Hematopoietic multipotent progenitor cell treated with erythropoietin and hydrocortisone succinate and interleukin-3 and kit ligand, for 4 days (in vitro differentiated cells): ENCODE results near the gene CCDC91.
"Not testable (repeated sequence)": the region's sequence is repeated elsewhere in the genome, so short reads cannot be mapped to it uniquely, and the experiment has no call there.

Experiments
- DNase-seq: peaks from one replicate; pipeline ENCODE4 v3.0.0-alpha.2; 2015

CCDC91 gene

DNA sequence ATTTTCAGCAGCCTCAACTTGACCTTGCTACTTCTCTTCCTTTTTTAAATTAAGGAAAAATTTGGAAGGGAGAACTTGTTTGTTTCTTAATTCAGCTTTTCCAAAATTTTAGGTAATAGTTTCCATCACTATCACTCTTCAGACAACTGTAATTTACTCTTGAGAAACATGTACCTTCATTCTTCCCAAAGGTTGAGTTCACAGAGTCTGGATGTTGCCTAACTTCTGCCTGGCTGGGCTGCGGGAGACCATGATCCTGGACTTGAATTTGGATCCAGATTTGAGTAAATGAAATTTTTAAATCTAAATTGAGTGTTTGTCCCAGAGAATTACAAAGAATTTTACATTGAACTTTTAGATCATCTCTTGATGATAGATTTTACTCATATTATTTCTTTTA lies 193.1 kb downstream of the CCDC91 start:
- no peak for DNase-seq

GRCh38 chr12:28388879-28389278 lies 198.6 kb downstream of the CCDC91 start:
- no peak for DNase-seq

DNA sequence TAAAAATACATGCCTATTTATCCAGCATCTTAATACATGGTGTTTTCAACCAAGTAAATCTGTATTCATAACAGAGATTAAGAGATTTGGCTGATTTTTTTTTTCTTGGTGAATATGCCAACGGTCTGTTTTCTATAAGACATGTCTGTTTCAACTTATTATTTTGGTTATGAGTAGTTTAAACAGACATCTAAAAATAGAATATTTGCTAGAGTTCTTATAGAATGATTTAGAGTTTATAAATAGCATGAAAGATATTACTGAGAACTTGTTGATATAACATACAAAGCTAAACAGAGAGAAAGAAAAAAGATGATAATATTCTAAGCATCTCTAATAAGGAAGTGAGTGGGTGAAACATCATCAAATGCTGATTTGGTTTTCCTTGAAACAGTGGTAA lies 199.9 kb downstream of the CCDC91 start:
- no peak for DNase-seq

DNA sequence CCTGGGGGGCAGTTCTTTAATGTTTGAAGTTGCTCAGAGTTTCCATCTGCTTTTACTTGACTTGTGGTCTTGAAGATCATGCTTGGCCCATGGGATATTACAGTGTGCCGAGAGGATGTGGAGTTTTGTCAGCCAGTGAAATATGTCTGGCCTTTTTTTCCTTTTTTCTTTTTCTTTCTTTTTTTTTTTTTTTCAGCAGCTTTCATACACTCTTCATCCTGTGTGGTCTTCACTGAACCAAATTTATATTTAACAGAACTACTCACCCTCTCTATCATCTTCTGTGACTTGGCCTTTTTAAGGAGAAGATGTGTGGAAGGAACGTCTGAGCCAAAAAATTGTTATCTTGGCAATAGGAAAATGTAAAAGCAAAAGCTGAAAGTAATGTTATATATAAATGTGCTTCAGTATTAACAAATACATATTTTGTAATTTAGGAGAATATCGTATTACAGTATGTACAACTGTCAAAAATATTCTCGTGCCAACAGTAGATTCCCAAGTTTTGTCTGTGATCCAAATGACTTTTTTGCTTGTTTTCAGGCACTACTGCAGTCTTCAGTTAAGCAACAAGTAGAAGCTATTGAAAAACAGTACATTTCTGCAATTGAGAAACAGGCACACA lies 200.6 kb downstream of the CCDC91 start:
- no peak for DNase-seq

- DNase-seq = peak; percentile 28
Measured at GRCh38 chr12:28409892-28410291, 219.6 kb downstream of the CCDC91 start.

- DNase-seq = no peak
Measured at GRCh38 chr12:28413460-28414109, 223.3 kb downstream of the CCDC91 start.

GRCh38 chr12:28415755-28416154 lies 225.5 kb downstream of the CCDC91 start:
- no peak for DNase-seq

DNA sequence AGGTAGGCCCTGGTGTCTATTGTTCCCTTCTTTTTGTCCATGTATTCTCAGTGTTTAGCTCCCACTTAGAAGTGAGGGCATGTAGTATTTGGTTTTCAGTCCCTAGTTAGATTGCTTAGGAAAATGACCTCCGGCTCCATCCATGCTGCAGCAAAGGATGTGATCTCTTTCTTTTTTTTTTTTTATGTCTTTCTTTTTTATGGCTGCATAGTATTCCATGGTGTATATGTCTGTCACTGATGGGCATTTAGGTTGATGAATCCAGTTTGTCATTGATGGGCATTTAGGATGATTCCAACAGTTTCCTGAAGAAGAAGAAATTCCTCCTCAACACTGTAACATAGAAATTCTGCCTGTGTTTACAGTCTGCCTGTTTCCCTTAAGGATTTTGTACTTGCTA lies 231.1 kb downstream of the CCDC91 start:
- no peak for DNase-seq

DNA sequence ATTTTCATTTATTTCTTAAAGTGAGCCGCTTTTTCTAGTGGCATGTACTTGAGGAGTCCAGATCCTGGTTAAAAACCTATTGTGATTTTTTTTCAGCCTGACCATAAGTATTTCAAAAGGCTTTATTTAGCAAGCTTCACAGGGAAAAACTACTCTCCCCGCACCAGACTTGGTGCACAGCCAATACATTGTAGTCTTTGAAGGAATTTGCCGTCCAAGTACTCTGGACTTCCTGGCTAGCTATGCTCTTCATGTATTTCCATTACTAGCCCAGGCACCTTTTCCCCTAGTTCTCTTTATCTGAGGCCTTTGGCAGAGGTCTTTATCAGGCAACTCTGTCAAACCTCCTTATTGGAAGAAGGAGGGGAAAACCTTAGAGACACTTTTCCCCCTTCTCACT lies 234.7 kb downstream of the CCDC91 start:
- DNase-seq = no peak

DNA sequence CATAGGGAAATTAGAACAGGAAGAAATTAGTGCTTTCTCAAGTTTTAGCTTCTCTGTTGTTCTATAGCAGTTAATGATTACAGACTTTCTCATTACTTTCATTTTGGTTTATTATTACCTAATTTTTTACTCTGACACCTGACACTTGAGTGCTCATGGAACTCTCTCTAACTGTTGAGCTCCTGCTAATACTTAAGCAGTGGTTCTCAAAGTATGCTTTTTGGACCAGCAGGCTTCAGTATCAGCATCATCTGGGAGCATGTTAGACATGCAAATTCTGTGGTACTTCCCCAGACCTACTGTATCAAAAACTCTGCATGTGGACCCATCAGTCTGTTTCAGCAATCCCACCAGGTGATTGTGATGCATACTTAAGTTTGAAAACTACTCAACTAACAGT lies 235.3 kb downstream of the CCDC91 start:
- DNase-seq = no peak

- DNase-seq = peak; percentile 13
Measured at GRCh38 chr12:28427046-28427445, 236.8 kb downstream of the CCDC91 start.

DNA sequence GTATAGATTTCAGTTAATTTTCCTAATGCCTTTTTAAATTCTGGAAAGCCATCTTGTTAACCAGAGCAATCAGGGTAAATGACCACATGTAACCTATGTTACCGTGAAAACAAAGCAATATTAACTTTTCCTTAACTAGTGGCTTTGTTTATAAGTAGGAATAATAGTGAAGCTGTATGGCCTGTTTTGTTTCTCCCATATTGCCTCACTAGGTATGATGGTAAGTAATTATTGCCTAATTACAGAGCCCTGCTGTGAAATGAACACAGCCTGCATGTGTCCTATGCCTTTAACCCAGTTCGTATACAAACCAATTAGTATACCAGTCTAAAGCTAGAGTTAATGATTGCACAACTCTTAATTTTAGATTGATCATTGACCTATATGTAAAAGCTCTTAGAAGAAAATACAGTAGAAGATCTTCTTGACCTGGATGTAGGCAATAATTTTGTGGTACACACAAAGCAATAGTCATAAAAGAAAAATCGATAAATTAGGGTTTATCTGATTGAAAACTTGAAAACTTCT lies 249.9 kb downstream of the CCDC91 start:
- no peak for DNase-seq

- no peak for DNase-seq
Measured at GRCh38 chr12:28442101-28442500, 251.8 kb downstream of the CCDC91 start.

GRCh38 chr12:28443337-28443736 lies 253.1 kb downstream of the CCDC91 start:
- no peak for DNase-seq

GRCh38 chr12:28446031-28446430 lies 255.8 kb downstream of the CCDC91 start:
- no peak for DNase-seq

GRCh38 chr12:28453686-28454085 lies 263.4 kb downstream of the CCDC91 start:
- DNase-seq = no peak

DNA sequence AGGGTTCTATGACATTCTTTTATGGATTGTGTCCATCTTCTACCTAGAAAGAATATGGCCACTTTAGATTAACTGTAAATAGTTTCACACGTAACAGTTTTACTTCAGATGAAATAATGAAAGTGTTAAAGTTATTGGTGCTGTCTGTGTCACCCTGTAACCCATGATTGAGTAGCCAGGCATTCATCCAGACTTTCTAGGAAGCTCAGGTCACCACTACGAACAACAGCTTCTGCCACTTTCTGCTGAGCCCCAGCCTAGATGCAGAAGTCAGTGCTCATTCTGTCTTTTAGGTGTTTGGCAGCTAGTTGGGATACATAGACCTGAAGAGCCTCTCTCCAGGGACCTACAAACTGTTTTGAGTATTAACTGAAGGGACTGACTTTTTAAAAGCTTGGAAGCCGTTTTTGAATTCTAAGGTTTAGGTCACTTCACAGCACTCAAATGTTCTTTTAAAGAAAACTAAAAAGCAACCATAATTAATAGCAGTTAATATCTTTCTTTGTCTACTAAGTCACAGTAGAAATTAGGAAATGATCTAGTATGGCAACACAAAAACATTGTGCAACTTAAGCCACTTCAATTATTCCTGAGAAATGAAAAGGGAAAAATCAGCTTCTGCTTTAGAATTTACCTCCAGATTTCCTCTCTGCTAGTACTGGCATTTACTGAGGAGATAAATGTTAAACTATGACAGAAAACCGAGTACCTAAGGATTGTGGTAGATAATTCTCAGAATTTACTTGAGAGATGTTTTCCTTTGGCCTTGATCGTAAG lies 266.9 kb downstream of the CCDC91 start:
- DNase-seq = no peak

- DNase-seq = peak; percentile 25
Measured at GRCh38 chr12:28457785-28458184, 267.5 kb downstream of the CCDC91 start.

DNA sequence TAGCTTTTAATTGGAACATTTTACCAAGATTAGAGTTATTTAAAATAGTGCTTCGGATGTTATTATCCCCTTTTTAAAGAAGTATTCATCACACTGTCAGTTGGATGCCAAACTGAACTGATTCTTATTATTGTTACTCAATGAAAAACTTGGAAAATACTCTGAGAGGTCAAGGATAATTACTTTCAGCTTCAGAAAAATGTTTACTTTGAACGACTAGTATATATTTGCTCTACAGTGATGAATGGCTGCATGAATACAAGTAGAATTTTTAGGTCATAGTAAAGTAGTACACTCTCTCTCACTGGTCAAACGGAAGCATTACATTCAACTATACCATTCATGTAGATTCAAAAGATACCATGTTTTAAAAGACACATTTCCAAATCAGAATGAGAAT lies 269.2 kb downstream of the CCDC91 start:
- no peak for DNase-seq

GRCh38 chr12:28460420-28461130 lies 270.3 kb downstream of the CCDC91 start:
- DNase-seq = no peak

DNA sequence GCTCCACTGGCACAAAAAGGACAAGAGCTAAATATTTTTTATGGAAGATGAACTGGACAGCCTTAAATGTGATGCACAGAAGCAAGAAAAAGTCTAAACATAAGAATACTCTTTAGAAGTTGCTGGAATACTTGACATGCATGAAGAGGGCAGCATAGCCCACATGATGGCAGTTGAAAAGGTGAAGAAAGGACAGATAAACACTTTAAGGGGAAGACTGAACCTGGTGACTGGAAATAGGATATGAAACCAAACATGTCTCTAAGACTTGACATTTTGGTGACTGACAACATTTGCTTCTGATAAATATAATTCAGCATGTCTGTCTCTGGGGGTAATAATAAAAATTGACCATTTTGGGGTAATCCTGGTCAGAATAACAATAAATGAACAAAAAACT lies 273.1 kb downstream of the CCDC91 start:
- DNase-seq = no peak

GRCh38 chr12:28471762-28472161 lies 281.5 kb downstream of the CCDC91 start:
- not testable (repeated sequence) for DNase-seq

GRCh38 chr12:28476206-28476605 lies 285.9 kb downstream of the CCDC91 start:
- not testable (repeated sequence) for DNase-seq
